ENCODE results near the gene CAMP. TPM values are rescaled to one million over a fixed set of nuclear protein-coding genes. Genes with fewer than 3 reads are reported as not detected.

CAMP gene
- total and polyA plus RNA-seq, 12 donors, result 0.17 to 0.67 (median 0.56) TPM; not detected in 9

DNA sequence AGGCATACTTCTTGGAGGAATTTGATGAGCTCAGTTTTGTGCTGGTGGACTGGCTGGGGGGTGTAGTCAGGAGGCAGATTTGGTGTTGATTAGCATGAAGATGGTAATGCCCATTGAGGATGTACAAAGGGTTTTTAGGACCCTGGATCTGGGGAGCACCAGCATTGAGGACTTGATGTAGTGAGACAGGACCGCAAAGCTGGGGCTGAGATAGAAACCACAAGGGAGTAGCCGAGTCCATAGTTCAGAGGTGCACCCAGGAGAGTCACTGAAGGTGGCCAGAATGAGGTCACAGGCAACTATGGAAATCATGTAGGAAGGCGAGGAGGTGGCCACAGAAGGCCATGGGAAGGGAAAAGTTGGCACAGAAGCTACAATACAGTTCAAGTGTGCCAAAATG is 32.4 kb upstream of the CAMP start:
- 86 to 92% (median 89%) methylated on average over 3 of the region's 3 CpGs for WGBS, 4 donors

DNA sequence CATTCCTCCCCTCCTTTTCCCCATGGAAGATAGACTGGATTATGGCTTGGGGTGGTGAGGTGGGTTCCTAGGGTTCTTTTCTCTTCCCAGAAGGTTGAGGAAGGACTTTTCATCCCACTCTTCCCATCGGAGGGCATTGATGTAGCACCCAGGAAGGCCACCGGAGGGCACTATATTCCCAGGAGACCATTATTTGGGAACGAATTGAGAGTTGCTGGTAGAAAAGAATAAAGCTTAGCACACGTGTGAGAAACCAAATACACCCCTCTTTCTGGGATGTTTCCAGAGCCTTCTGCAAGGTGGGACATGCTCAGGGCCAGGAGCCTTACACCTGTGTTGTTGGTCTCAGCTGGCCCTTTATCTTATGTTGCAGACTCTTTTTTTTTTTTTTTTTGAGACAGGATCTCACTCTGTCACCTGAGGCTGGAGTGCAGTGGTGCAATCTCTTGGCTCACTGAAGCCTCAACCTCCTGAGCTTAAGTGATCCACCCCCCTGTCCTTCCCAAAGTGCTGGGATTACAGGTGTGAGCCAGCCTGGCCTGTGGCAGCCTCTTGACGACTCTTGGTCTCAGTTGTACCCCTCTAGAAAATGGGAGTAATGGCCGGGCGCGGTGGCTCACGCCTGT is 28.7 kb upstream of the CAMP start:
- Histone ChIP-seq H3K4me3 (no peak overlapping the region), H3K4me1 (replicated peaks in 1 of 2) (no peaks in the 10 kb centered on the region), H3K27ac (no peak overlapping the region), H3K27me3 (no peaks in the 10 kb centered on the region), H3K36me3 (replicated peaks in 1 of 2) (no peaks in the 10 kb centered on the region), H3K9me3 (replicated peaks in 1 of 3) (no peaks in the 10 kb centered on the region)
- no peak for TF ChIP-seq POLR2A (IDR thresholded peaks at IDR 0.05)
- TF ChIP-seq, protein P1, sequence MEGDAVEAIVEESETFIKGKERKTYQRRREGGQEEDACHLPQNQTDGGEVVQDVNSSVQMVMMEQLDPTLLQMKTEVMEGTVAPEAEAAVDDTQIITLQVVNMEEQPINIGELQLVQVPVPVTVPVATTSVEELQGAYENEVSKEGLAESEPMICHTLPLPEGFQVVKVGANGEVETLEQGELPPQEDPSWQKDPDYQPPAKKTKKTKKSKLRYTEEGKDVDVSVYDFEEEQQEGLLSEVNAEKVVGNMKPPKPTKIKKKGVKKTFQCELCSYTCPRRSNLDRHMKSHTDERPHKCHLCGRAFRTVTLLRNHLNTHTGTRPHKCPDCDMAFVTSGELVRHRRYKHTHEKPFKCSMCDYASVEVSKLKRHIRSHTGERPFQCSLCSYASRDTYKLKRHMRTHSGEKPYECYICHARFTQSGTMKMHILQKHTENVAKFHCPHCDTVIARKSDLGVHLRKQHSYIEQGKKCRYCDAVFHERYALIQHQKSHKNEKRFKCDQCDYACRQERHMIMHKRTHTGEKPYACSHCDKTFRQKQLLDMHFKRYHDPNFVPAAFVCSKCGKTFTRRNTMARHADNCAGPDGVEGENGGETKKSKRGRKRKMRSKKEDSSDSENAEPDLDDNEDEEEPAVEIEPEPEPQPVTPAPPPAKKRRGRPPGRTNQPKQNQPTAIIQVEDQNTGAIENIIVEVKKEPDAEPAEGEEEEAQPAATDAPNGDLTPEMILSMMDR (IDR thresholded peaks at IDR 0.05), result peak; percentile 53 to 79 (median 72)
- 2 to 52% (median 50%) methylated on average over 4 to 9 of the region's 9 CpGs for WGBS, 4 donors
- DNase-seq, result peak; percentile 55 to 86 (median 66)
- intact Hi-C loops (cut with DNase I), result loop anchor here in 1 of 2 donors (10.0 kb wide), 1 partner anchor 240 kb away; the partner anchor contains the start of gene PLXNB1

More for the DNA sequence above, 32.4 kb upstream of the CAMP start:
- Histone ChIP-seq H3K9me3 (replicated peaks in 1 of 3) (no peaks in the 10 kb centered on the region), H3K27me3 (no peaks in the 10 kb centered on the region), H3K27ac (no peak overlapping the region), H3K36me3 (replicated peaks in 1 of 2) (no peaks in the 10 kb centered on the region), H3K4me1 (replicated peaks in 1 of 2) (peaks cover 7 to 11% of the 10 kb centered on the region in 2 donors), H3K4me3 (no peak overlapping the region)
- intact Hi-C loops (cut with DNase I), result loop anchor here in 1 of 2 donors (10.0 kb wide), 1 partner anchor 244 kb away; the partner anchor contains the start of gene PLXNB1
- no peak for TF ChIP-seq POLR2A (IDR thresholded peaks at IDR 0.05)
- TF ChIP-seq, protein P1 (IDR thresholded peaks at IDR 0.05), result no peak
- no peak for DNase-seq

DNA sequence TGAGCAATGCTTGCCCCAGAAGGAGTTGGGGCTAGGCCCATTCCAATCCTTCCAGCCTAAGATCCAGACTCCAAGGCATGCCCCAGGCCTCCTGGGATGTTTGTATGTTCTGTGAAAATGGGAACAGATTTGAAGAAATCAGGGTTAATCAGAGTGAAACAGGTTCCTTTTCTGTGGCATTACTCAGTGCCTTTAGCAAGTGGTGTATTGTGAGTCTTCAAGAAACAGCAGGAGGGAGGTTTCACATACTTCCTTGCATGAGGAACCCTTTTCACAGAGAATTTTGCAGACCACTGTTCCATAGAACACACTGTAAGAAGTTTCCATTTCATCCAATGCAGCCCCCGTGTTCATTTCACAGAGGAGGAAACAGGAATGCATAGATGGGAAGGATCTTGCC is 26.7 kb upstream of the CAMP start:
- WGBS, 4 donors, result 63 to 90% (median 77%) methylated on average over 1 of the region's 1 CpG
- intact Hi-C loops (cut with DNase I), result loop anchor here in 1 of 2 donors (10.0 kb wide), 1 partner anchor 238 kb away; the partner anchor contains the start of gene PLXNB1
- Histone ChIP-seq H3K36me3 (replicated peaks in 1 of 2) (no peaks in the 10 kb centered on the region), H3K9me3 (replicated peaks in 1 of 3) (no peaks in the 10 kb centered on the region), H3K27me3 (no peaks in the 10 kb centered on the region), H3K27ac (no peak overlapping the region), H3K4me1 (replicated peaks in 1 of 2) (no peaks in the 10 kb centered on the region), H3K4me3 (no peak overlapping the region)
- no peak for DNase-seq
- TF ChIP-seq, protein P1 (IDR thresholded peaks at IDR 0.05), result no peak
- TF ChIP-seq POLR2A (IDR thresholded peaks at IDR 0.05), result no peak

DNA sequence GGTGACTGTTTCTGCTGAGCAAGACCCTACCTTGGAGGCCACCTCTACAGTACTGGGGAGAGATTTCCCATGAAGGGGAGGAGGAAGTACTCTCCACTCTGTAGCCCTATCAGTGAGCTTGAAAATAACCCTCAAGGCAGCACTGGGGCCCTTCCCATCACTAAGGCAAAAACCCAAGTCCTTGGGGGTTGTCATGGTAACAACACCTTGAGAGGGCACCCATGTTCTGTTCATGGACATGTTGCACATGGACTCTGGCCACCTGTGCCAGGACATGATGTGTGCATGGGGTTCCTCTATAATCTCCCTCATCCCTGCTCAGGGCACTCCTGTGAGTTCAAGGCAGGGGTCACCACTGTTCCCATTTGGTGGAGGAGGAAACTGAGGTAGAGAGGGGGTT is 24.2 kb upstream of the CAMP start:
- H3K9me3 ChIP-seq (replicated peaks in 1 of 3), result no peaks in the 10 kb centered on the region
- DNase-seq, result no peak
- no peak for TF ChIP-seq POLR2A (IDR thresholded peaks at IDR 0.05)
- TF ChIP-seq, protein P1 (IDR thresholded peaks at IDR 0.05), result no peak
- no peaks in the 10 kb centered on the region for H3K36me3 ChIP-seq (replicated peaks in 1 of 2)
- no peaks in the 10 kb centered on the region for H3K4me1 ChIP-seq (replicated peaks in 1 of 2)
- no peak overlapping the region for H3K27ac ChIP-seq
- no peak overlapping the region for H3K4me3 ChIP-seq
- intact Hi-C loops (cut with DNase I), result loop anchor here in 1 of 2 donors (10.0 kb wide), 1 partner anchor 236 kb away; the partner anchor contains the start of gene PLXNB1
- no peaks in the 10 kb centered on the region for H3K27me3 ChIP-seq

Data from adrenal gland (tissue), 12 donors.